Keratinocyte (primary cell): ENCODE results near the gene RAB38. TPM values are rescaled to one million over a fixed set of nuclear protein-coding genes. Genes with fewer than 3 reads are reported as not detected.

ENCODE experiments used
- DNase-seq: peaks from one replicate; pipeline ENCODE4 v3.0.0-alpha.2; 2011; ENCODE audit warnings: low read depth, missing footprints, low spot score
- FAIRE-seq: peaks from 2 replicates; lab custom pipeline; 2011; peaks lifted over from hg19 to GRCh38; lab: Jason Lieb, UNC
- H2AFZ ChIP-seq: 2 replicates; pipeline ENCODE4 v1.6.0; 2012; ENCODE audit warnings: low read length, control low read depth, inconsistent platforms; ENCODE audit not compliant: control insufficient read depth
- H3K27ac ChIP-seq: 2 replicates; pipeline ENCODE4 v1.5.1; 2011; ENCODE audit warnings: low read length; ENCODE audit not compliant: control insufficient read depth, insufficient read depth
- H3K27me3 ChIP-seq: 3 replicates; pipeline ENCODE4 v1.6.0; 2011; ENCODE audit warnings: low read length; ENCODE audit not compliant: control insufficient read depth, insufficient read depth; ENCODE audit errors: extremely low read depth
- H3K36me3 ChIP-seq, 2 experiments: 2 replicates in 1 of 2; 3 replicates in 1 of 2; pipeline ENCODE4 v1.5.1; 2011; ENCODE audit warnings: low read length in 2 of 2, mild to moderate bottlenecking in 1 of 2; ENCODE audit not compliant: control insufficient read depth in 2 of 2, insufficient read depth in 2 of 2; ENCODE audit errors: extremely low read depth in 1 of 2
- H3K4me1 ChIP-seq: 3 replicates; pipeline ENCODE4 v1.5.1; 2011; ENCODE audit warnings: low read length; ENCODE audit not compliant: control insufficient read depth, insufficient read depth; ENCODE audit errors: extremely low read depth
- H3K4me2 ChIP-seq: 3 replicates; pipeline ENCODE4 v1.6.0; 2011; ENCODE audit warnings: low read depth, low read length; ENCODE audit not compliant: control insufficient read depth, insufficient read depth; ENCODE audit errors: extremely low read depth
- H3K4me3 ChIP-seq, 3 experiments: fragments of 200-600 bp in 1 of 3; sonication (generic) in 1 of 3; 2 replicates in 2 of 3; 3 replicates in 1 of 3; pipeline ENCODE4 v1.5.1; 2011 to 2016; ENCODE audit warnings: low read length in 3 of 3, mild to moderate bottlenecking in 3 of 3, control low read depth in 2 of 3, inconsistent platforms in 1 of 3, low read depth in 1 of 3, mixed read lengths in 1 of 3, mixed run types in 1 of 3, moderate library complexity in 1 of 3; ENCODE audit not compliant: control insufficient read depth in 2 of 3, insufficient read depth in 2 of 3; ENCODE audit errors: extremely low read depth in 1 of 3
- H3K79me2 ChIP-seq: 2 replicates; pipeline ENCODE4 v1.6.0; 2012; ENCODE audit warnings: low read length; ENCODE audit not compliant: control insufficient read depth, insufficient read depth
- H3K9ac ChIP-seq: 3 replicates; pipeline ENCODE4 v1.6.0; 2011; ENCODE audit warnings: low read length; ENCODE audit not compliant: control insufficient read depth, insufficient read depth; ENCODE audit errors: extremely low read depth
- H3K9me1 ChIP-seq: 3 replicates; pipeline ENCODE4 v1.6.0; 2011; ENCODE audit warnings: low read length; ENCODE audit not compliant: control insufficient read depth, insufficient read depth; ENCODE audit errors: extremely low read depth
- H3K9me3 ChIP-seq: 2 replicates; pipeline ENCODE4 v1.5.1; 2012; ENCODE audit warnings: low read depth, low read length; ENCODE audit not compliant: control insufficient read depth
- H4K20me1 ChIP-seq: 3 replicates; pipeline ENCODE4 v1.6.0; 2011; ENCODE audit warnings: low read length; ENCODE audit not compliant: control insufficient read depth, insufficient read depth; ENCODE audit errors: extremely low read depth
- EZH2 ChIP-seq: IDR thresholded peaks from one replicate; pipeline ENCODE4 v1.6.1; 2012; ENCODE audit warnings: inconsistent platforms, mild to moderate bottlenecking, low read length, moderate library complexity
- dilution Hi-C: fragments of 300-500 bp; cut with MboI; formaldehyde crosslinking; loops from one replicate; pipeline ENCODE4 v1.7.0; 2020; ENCODE audit warnings: low sequenced_read_pairs; ENCODE audit not compliant: extremely low pct_ligation_motif_present
- polyA plus RNA-seq, 5 experiments: library from polyadenylated mRNA; depleted of rRNA in 3 of 5; stranded (reverse) in 3 of 5; stranded (forward) in 1 of 5; unstranded in 1 of 5; fragments of >200 nt; gene quantifications; 1 replicate in 1 of 5; 2 replicates in 3 of 5; 3 replicates in 1 of 5; pipeline versions ENCODE4 v1.2.1 to v1.2.3, GENCODE V29; 2011 to 2012; ENCODE audit warnings: missing spikeins in 2 of 5, low read depth in 1 of 5, low replicate concordance in 1 of 5
- TF ChIP-seq, protein P1 (sequence below), 3 experiments: IDR thresholded peaks in 1 of 3; conservative IDR thresholded peaks in 1 of 3; optimal IDR thresholded peaks in 1 of 3; 2 replicates in 2 of 3; 3 replicates in 1 of 3; pipeline versions ENCODE3 to v1.5.1; 2011; ENCODE audit warnings: low read length in 3 of 3, mild to moderate bottlenecking in 3 of 3, moderate library complexity in 2 of 3, control low read depth in 1 of 3, inconsistent platforms in 1 of 3; ENCODE audit not compliant: insufficient read depth in 2 of 3; ENCODE audit errors: extremely low read depth in 1 of 3

Gene RAB38
- polyA plus RNA-seq, 1 donor (not counting 4 experiments of a cell fraction or from before 2014, with no cell fraction given), result 146 TPM

DNA sequence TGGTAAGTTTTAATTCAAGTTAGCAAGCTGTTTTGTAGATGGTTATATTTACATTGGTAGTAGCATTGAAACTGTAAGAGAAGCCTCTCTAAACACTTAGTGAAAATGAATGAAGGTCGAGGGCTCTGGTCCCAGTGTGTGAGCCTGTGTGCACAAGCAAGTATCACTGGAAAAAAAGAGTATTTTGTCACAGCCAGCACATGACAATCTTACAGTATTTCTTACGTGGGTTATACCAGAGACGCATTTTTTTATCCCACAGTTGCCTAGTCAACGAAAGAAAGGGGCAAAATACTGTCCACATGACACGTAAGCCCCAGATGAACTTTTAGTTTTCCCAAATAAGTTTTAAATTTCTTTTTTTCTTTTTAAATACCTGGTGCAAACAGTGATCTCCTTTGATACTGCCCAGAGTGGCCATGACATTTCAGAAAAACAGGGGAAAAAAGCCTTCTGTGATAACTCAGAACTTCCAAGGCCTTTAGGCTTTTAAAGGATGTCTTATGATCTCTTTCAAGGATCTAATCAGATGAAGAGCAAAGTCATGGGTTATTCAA lies 23.5 kb downstream of the RAB38 start:
- Histone ChIP-seq H4K20me1 (no peaks in the 10 kb centered on the region), H3K9ac (no peak overlapping the region), H3K27me3 (no peaks in the 10 kb centered on the region), H2AFZ (no peak overlapping the region), H3K79me2 (peaks cover 48% of the 10 kb centered on the region), H3K4me1 (peaks cover 5% of the 10 kb centered on the region), H3K36me3 (peaks cover 2 to 14% of the 10 kb centered on the region in 2 experiments), H3K9me1 (no peaks in the 10 kb centered on the region), H3K4me3 (no peak overlapping the region), H3K9me3 (peaks cover 7% of the 10 kb centered on the region), H3K4me2 (no peak overlapping the region), H3K27ac (no peak overlapping the region)
- FAIRE-seq (no peak), DNase-seq (no peak)
- TF ChIP-seq, protein P1, sequence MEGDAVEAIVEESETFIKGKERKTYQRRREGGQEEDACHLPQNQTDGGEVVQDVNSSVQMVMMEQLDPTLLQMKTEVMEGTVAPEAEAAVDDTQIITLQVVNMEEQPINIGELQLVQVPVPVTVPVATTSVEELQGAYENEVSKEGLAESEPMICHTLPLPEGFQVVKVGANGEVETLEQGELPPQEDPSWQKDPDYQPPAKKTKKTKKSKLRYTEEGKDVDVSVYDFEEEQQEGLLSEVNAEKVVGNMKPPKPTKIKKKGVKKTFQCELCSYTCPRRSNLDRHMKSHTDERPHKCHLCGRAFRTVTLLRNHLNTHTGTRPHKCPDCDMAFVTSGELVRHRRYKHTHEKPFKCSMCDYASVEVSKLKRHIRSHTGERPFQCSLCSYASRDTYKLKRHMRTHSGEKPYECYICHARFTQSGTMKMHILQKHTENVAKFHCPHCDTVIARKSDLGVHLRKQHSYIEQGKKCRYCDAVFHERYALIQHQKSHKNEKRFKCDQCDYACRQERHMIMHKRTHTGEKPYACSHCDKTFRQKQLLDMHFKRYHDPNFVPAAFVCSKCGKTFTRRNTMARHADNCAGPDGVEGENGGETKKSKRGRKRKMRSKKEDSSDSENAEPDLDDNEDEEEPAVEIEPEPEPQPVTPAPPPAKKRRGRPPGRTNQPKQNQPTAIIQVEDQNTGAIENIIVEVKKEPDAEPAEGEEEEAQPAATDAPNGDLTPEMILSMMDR (optimal IDR thresholded peaks at IDR 0.05 in 1 of 3, IDR thresholded peaks at IDR 0.05 in 1 of 3, conservative IDR thresholded peaks at IDR 0.05 in 1 of 3; ENCODE audit: extremely low read depth in 1 of 3, insufficient read depth in 2 of 3, low read length in 3 of 3), result no peak
- TF ChIP-seq EZH2, result no peak
- dilution Hi-C loops, result no loop called here

DNA sequence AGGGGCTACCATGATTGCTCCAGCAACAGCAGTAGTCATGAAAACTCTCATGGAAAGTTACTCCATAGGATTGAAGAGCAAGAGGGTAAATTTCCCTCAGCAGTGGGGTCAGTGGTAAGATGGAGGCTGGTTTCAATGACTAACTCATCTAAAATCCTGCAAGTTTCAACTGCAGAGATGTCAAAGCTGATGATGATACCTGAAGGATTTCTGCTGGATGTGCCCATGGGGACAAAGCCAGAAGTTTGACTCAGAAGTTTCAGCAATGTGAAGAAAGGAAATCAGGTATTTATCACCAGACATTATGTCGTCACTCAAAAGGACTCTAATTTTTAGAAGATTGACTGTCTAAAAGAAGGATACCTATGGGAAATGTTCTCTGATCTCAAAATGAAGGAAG lies 29.1 kb downstream of the RAB38 start:
- FAIRE-seq (no peak), DNase-seq (no peak)
- Histone ChIP-seq H3K4me1 (no peaks in the 10 kb centered on the region), H2AFZ (no peak overlapping the region), H3K36me3 (peaks cover 6 to 13% of the 10 kb centered on the region in 2 experiments), H3K4me2 (no peak overlapping the region), H4K20me1 (no peaks in the 10 kb centered on the region), H3K79me2 (peaks cover 36% of the 10 kb centered on the region), H3K27me3 (no peaks in the 10 kb centered on the region), H3K27ac (no peak overlapping the region), H3K9ac (no peak overlapping the region), H3K9me1 (no peaks in the 10 kb centered on the region), H3K9me3 (no peaks in the 10 kb centered on the region), H3K4me3 (no peak overlapping the region)
- TF ChIP-seq EZH2, result no peak
- TF ChIP-seq, protein P1 (optimal IDR thresholded peaks at IDR 0.05 in 1 of 3, IDR thresholded peaks at IDR 0.05 in 1 of 3, conservative IDR thresholded peaks at IDR 0.05 in 1 of 3; ENCODE audit: extremely low read depth in 1 of 3, insufficient read depth in 2 of 3, low read length in 3 of 3), result no peak
- dilution Hi-C loops, result no loop called here
